GM18951 (cell line): ENCODE results near the gene UMAD1.

Experiments used
- POLR2A ChIP-seq: IDR thresholded peaks from 4 replicates; pipeline ENCODE4 v1.6.1; 2011; ENCODE audit warnings: mild to moderate bottlenecking; ENCODE audit not compliant: insufficient read length, insufficient read depth; ENCODE audit errors: extremely low read depth
- in situ Hi-C: fragments of 300-500 bp; cut with MboI; formaldehyde crosslinking; loops from one replicate; pipeline ENCODE4 v1.12.0; 2022; ENCODE audit warnings: low sequenced_read_pairs, mixed read lengths, inconsistent platforms; ENCODE audit not compliant: unreplicated experiment

UMAD1 gene

DNA sequence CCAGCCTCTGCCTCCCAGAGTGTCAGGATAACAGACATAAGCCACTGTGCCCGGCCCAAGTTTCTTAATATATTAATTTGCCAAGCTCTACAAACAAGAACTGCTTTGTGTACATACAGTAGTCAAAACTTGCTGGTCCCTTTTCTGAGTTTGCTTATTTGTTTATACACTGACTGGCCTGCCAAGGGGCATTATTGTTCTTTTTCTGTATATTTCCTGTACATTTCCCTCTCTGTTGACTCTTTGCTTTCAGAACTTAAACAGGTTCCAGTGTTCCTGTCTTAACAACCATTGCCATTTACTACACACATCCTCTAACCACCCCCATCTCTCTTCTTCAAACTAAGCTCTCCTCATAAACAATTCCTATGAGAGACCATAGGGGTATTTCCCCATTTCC is 139.3 kb downstream of the UMAD1 start:
- no peak for TF ChIP-seq POLR2A
- in situ Hi-C loops: no loop called here

DNA sequence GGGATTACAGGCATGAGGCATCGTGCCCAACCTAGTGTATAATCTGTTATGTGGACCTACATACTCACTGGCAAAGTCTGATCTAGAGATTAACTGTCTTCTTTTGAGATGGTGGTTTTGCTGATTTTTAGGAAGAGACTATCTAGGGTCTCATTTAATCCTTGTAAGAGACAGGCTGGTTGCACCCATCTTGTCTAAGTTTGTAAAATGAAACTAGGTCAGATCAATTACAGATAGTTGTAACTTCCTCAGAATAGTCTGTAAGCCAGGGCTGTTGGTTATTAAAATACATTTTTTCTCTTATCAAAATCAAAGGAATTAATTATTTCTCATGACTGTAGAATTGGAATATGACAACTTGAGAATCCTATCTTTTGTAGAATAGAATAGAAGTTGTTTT is 142.4 kb downstream of the UMAD1 start:
- in situ Hi-C loops: no loop called here
- TF ChIP-seq POLR2A: no peak

DNA sequence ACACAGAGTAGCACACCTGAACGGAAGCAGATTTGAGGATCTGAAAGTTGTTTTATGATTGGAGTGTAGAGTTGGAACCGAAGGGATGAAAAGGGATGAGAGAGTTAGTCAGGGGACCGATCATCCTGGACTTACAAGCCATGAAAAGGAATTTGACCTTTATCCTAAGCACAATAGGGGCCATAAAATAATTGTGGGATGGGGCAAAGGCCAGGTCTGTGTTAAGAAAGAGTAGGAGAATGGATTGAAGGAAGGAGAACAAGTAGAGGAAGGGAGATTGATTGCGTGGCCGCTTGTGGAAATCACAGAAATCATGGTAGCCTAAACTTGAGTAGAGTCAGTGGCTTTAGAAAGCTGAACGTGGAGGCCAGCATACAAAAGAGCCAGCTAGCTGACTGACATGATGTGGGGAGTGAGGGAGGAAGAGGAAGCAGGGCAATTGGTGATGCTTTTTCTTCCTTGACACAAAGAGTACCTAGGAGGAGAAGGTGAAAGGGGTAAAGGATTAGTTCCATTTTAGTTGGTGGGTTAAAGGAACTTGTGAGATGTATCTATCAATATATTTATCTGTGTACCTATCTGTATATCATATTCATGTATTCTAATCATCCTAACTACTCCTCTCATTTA is 144.9 kb downstream of the UMAD1 start:
- in situ Hi-C loops: no loop called here

DNA sequence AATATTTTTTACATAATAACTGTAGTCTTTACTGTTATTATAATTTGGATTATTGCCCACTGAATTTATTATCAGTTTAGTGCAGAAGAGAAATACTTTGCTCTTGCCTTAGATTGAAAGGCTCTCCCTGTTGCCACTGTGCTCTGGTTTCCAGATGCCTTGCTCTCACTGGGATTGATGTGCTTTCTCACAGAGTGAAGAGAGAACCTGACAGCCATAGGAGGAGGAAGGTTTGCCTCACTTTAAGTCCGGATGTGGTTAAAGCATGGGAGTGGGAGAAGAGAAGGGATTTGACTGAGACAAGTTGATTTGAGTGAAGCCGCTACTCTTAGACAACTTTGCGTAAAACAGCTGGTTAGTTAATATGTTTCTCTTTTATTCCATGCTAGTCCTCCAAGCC is 146.0 kb downstream of the UMAD1 start:
- in situ Hi-C loops: no loop called here
- TF ChIP-seq POLR2A: no peak

More for the DNA sequence above, 144.9 kb downstream of the UMAD1 start:
- TF ChIP-seq POLR2A: no peak

DNA sequence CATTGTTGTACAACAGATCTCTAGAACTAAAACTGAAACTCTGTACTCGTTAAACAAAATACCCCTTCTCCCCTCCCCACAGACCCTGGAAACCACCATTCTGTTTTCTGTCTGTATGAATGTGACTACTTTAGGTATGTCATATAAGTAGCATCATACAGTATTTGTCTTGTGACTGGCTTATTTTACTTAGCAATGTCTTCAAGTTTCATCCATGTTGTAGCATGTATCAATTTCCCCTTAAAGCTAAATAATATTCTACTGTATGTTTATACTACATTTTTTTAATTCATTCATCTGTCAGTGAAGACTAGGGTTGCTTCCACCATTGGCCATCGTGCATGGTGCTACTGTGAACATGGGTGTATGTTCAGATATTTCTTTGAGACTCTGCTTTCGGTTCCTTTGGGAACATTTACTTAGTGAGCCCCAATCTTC is 149.0 kb downstream of the UMAD1 start:
- no peak for TF ChIP-seq POLR2A
- in situ Hi-C loops: no loop called here

DNA sequence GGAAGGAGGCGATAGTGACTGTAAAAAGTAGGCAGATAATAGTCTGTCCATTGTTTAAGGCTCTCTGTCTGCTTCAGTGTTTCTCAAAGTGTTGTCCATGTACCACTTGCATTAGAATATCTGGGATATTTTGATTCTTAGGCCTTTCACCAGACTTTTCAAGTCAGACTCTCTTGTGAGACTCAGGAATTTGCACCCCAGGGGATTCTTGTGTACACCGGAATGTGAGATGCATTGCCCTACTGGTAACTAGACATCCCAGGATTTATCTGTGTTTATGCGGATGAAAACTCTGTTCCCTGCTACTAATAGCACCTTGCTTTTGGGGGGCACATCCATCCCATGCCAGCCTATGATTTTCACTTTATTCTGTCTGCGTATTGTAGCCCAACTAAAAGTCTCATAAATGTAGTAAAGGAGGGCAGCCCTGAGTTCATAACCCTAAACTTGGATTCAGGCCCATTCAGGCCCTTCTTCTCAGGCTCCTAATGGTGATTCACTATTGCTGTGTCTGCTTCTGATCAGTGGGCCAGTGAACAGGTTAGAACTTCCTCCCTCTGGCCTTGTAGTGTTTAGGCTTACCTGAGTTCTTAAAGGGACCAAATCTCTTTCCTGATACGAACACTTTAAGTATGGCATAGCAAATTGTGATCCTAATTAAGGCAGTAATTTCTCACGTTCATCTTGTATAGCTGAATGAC is 149.6 kb downstream of the UMAD1 start:
- no peak for TF ChIP-seq POLR2A

DNA sequence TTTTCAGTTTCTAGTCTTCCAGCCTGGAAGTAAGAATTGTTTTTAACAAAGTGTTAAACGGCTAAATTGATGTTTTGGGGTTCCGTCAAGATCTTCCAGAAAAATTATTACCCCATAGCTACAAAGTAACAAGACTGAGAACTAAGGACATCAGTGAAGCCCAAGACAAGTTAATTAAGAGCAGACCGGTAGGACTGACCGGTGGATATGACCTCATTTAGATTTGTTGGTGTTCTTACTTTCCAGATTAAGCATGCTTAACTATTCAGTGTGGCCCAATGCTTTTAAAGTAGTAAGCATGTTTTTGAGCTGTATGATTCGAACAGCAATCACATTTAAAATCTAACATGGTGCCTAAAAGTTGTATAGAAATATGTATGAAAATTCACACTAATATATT is 151.0 kb downstream of the UMAD1 start:
- in situ Hi-C loops: no loop called here
- TF ChIP-seq POLR2A: no peak

More for the DNA sequence above, 149.6 kb downstream of the UMAD1 start:
- in situ Hi-C loops: no loop called here

DNA sequence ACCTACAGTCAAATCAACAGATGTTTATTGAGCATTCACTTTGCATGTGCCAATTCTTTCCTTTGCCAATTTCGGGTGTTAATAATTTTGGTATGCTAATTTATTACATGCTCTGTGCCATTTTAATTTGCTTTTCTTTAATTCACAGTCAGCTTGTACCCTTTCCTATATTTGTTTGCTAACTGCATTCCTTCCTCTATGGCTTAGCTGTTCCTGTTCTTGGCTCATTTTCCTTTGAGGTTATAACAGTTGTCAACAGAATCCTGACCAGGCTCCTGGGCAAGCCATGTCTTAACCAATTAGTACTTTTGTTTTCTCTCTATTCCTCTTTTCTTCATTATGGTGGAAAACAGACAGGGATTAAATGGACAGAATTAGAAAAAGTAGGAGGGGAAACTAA is 151.5 kb downstream of the UMAD1 start:
- TF ChIP-seq POLR2A: no peak

DNA sequence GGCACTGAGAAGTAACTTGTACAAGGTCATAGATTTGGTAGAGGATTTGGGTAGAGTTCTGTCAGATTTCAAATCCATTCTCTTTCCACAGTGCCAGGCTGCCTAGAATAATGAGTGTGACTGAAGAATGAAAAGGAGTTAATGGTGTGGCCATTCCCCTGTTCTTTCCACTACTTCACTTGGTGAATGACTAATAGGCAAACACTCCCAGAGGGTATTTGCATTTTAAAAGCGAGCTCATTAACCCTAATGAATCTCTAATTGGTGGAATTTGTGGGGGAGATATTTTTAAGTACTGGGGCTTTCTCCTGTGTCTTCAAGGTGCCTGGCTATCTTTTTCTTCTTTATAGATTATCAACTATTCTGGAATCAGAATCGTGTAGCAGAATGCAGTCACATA is 152.7 kb downstream of the UMAD1 start:
- TF ChIP-seq POLR2A: no peak
- in situ Hi-C loops: no loop called here

More for the DNA sequence above, 151.5 kb downstream of the UMAD1 start:
- in situ Hi-C loops: no loop called here

DNA sequence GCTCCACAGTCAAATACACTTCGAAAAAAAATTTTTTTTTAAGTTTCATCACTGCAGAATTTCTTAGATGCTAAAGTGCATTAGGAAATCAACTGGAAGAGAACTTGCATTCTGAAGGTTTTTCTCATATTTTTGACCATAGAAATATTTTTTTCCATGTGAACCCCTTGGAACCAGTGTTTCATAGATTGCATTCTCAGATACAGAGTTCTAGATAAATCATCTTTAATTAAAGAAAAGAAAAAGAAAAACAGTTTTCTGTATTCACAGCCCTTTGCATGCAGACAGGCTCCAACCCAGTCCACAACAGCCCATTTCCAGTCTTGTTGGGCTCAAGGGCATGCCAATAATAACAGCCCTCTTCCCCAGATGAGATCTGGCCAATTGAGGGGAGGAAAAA is 153.4 kb downstream of the UMAD1 start:
- in situ Hi-C loops: no loop called here
- no peak for TF ChIP-seq POLR2A

DNA sequence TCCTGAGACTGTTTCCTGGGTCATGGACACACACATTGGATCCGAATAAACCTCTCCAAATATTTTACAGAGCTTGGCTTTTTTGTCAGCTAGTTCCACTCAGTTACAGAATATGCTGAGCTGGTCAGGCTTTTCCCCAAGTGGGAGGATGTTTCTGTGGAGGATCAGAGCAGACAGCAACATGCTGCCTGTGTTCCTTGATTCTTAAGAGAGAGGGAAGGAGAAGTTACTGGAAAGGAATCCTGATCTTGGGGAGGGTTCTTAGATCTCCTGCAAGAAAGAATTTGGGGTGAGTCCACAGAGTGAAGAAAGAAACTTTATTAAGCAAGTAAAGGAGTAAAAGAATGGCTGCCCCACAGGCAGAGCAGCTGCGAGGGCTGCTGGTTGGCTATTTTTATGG is 154.7 kb downstream of the UMAD1 start:
- no peak for TF ChIP-seq POLR2A
- in situ Hi-C loops: no loop called here

DNA sequence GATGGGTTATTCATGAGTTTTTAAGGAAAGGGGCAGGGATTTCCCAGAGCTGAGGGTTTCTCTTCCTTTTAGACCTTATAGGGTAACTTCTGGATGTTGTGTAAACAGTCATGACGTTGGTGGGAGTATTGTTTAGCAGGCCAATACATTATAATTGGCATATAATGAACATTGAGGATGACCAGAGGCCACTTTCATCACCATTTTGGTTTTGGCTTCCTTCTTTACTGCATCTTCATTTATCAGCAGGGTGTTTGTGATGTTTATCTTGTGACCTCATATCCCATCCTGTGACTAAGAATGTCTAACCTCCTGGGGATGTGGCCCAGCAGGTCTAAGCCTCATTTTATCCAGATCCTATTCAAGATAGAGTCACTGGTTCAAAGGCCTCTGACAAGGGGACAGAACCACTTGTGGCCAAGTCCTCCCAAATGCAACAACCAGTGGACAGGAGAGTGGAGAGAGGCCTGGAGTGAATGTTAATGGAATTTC is 155.1 kb downstream of the UMAD1 start:
- no peak for TF ChIP-seq POLR2A
- in situ Hi-C loops: no loop called here

DNA sequence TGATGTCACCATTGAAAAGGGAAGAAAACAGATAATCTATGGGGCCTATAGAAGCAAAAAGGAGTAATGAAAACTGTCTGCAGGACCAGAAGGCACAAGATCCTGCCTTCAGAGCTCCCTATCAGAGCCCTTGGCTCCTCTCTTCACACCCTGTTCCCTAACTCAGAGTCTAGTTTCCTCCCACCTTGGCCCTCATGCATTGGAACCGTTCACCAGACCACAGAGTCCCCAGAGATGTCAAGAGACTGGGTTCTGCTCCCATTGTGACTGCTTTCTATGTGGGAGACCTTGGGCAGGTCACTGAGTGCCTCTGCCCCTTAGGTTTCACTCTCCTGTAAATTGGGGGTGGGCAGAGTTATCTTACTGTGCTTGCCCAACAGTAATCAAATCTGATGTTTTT is 158.0 kb downstream of the UMAD1 start:
- TF ChIP-seq POLR2A: no peak
- in situ Hi-C loops: no loop called here

DNA sequence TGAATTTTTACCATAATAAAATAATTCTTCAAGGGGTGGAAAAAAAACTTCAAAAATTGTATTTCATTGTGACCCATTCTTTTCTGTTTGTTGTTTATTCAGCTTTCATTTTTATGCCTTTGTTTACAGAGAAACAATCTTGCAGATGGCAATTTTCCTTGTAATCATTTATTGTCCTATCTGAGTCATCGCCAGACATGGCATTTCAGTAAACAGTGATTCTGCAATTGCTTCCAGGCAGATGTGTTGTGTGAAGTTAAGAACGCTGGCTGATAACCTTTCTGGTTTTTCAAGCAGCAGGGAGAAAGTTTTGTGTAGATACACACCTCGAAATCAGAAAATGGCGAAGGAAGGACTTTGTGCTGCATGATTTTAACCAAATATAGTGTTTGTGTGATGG is 158.6 kb downstream of the UMAD1 start:
- in situ Hi-C loops: no loop called here
- TF ChIP-seq POLR2A: no peak
